Activated CD8-positive, alpha-beta memory T cell treated with anti-CD3 and anti-CD28 coated beads, Interleukin-2, amount 50 U/mL, for 1 hour (primary cell): ENCODE results near the gene ALG14.
"Not testable (repeated sequence)": the region's sequence is repeated elsewhere in the genome, so short reads cannot be mapped to it uniquely, and the experiment has no call there.

Experiments
- DNase-seq: peaks from one replicate; pipeline ENCODE4 v3.0.0-alpha.2; 2020; ENCODE audit errors: extremely low read depth

Gene ALG14

GRCh38 chr1:95086949-95087533 lies 14.3 kb upstream of the ALG14 start:
- no peak for DNase-seq

- DNase-seq: no peak
Observed at GRCh38 chr1:95085376-95085775, 12.6 kb upstream of the ALG14 start.

GRCh38 chr1:95084317-95085176 lies 11.8 kb upstream of the ALG14 start:
- DNase-seq: no peak

GRCh38 chr1:95080879-95081278 lies 8.1 kb upstream of the ALG14 start:
- no peak for DNase-seq

- no peak for DNase-seq
Observed at GRCh38 chr1:95080446-95080845, 7.7 kb upstream of the ALG14 start.

GRCh38 chr1:95076034-95076433 lies 3.3 kb upstream of the ALG14 start:
- no peak for DNase-seq

GRCh38 chr1:95073446-95073845 lies 695 bp upstream of the ALG14 start:
- DNase-seq: no peak

- DNase-seq: no peak
Observed at GRCh38 chr1:95072117-95072516, 634 bp downstream of the ALG14 start.

- no peak for DNase-seq
Observed at GRCh38 chr1:95071539-95071938, 1.2 kb downstream of the ALG14 start.

GRCh38 chr1:95069710-95070093 lies 3.0 kb downstream of the ALG14 start:
- no peak for DNase-seq

GRCh38 chr1:95068956-95069709 lies 3.6 kb downstream of the ALG14 start:
- DNase-seq: no peak

- no peak for DNase-seq
Observed at GRCh38 chr1:95067568-95067967, 5.2 kb downstream of the ALG14 start.

- DNase-seq: no peak
Observed at GRCh38 chr1:95067062-95067461, 5.7 kb downstream of the ALG14 start.

GRCh38 chr1:95061445-95062006 lies 11.2 kb downstream of the ALG14 start:
- no peak for DNase-seq

- no peak for DNase-seq
Observed at GRCh38 chr1:95058974-95059373, 13.8 kb downstream of the ALG14 start.

- no peak for DNase-seq
Observed at GRCh38 chr1:95057351-95057750, 15.4 kb downstream of the ALG14 start.

GRCh38 chr1:95049935-95050334 lies 22.8 kb downstream of the ALG14 start:
- DNase-seq: no peak

- no peak for DNase-seq
Observed at GRCh38 chr1:95048317-95048716, 24.4 kb downstream of the ALG14 start.

- DNase-seq: not testable (repeated sequence)
Observed at GRCh38 chr1:95047624-95048023, 25.1 kb downstream of the ALG14 start.

GRCh38 chr1:95046359-95046758 lies 26.4 kb downstream of the ALG14 start:
- no peak for DNase-seq

GRCh38 chr1:95043141-95043980 lies 29.4 kb downstream of the ALG14 start:
- DNase-seq: peak; percentile 32
